ENCODE data around the gene PAX7.
"Not testable (repeated sequence)": the region's sequence is repeated elsewhere in the genome, so short reads cannot be mapped to it uniquely, and the experiment has no call there.

Gene PAX7

DNA sequence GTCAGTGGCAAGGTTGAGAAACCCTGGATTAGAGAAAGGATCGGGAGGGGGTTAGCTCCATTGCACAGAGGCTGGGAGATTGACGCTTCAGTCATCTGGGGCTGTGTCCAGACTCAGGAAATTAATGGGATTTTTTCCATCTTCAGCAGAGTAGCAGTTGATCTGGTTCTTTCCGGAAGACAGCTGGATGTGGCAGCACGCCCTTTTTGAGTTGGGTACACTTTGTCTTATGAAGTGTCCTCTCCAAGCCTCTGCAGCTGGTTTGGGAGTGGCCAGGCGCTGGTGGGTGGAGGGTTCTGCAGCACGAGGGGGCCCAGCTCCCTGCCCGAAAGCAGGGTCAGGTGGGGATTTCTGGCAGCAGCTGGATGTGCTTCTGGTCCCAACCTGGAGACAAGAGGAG lies 133.7 kb downstream of the PAX7 start:
- Histone ChIP-seq H3K27ac (ENCODE audit: low read depth, low read length) (no peak overlapping the region), H3K9me3 (ENCODE audit: insufficient read depth, low read length) (no peaks in the 10 kb centered on the region), H3K4me3 (ENCODE audit: insufficient read depth, low read length, poor library complexity, severe bottlenecking) (no peak overlapping the region), H3K27me3 (ENCODE audit: low read length) (no peaks in the 10 kb centered on the region), H3K79me2 (ENCODE audit: insufficient read depth, low read length) (no peaks in the 10 kb centered on the region), H3F3A (ENCODE audit: insufficient read depth) (no peaks in the 10 kb centered on the region), H4K20me1 (ENCODE audit: low read depth, low read length) (no peaks in the 10 kb centered on the region), H3K4me2 (ENCODE audit: low read depth, low read length, poor library complexity, severe bottlenecking) (no peak overlapping the region), H3K36me3 (ENCODE audit: low read length) (no peaks in the 10 kb centered on the region), H2AFZ (ENCODE audit: low read depth, low read length, severe bottlenecking) (no peak overlapping the region), H3K9ac (ENCODE audit: low read length) (no peak overlapping the region), H3K9me2 (replicated peaks; ENCODE audit: insufficient read depth, low read length) (no peaks in the 10 kb centered on the region)
- no peak for TF ChIP-seq EZH2phosphoT487 (conservative IDR thresholded peaks at IDR 0.05; ENCODE audit: low read length)
- TF ChIP-seq, protein P1, sequence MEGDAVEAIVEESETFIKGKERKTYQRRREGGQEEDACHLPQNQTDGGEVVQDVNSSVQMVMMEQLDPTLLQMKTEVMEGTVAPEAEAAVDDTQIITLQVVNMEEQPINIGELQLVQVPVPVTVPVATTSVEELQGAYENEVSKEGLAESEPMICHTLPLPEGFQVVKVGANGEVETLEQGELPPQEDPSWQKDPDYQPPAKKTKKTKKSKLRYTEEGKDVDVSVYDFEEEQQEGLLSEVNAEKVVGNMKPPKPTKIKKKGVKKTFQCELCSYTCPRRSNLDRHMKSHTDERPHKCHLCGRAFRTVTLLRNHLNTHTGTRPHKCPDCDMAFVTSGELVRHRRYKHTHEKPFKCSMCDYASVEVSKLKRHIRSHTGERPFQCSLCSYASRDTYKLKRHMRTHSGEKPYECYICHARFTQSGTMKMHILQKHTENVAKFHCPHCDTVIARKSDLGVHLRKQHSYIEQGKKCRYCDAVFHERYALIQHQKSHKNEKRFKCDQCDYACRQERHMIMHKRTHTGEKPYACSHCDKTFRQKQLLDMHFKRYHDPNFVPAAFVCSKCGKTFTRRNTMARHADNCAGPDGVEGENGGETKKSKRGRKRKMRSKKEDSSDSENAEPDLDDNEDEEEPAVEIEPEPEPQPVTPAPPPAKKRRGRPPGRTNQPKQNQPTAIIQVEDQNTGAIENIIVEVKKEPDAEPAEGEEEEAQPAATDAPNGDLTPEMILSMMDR (IDR thresholded peaks at IDR 0.05; ENCODE audit: insufficient read depth, low read length, poor library complexity, severe bottlenecking), result no peak

DNA sequence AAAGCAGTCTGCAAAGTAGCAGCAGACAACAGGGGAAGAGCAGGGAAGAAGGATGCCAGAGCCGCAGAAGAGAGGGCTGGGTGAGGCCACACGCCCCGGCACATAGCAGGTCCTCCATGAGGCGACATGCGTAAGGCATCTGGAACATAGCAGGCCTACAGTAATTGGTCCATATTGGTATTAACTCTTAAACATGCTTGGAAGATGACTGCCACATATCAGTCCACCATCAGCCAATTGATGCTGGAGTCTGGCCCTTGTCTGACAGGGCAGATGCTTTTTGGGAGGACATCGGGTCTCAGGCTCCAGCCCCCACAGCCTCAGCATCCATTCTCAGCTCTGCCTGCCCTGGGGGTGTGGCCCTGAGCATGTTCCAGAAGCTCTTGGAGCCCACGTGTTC lies 135.1 kb downstream of the PAX7 start:
- Histone ChIP-seq H3K9me3 (ENCODE audit: insufficient read depth, low read length) (no peaks in the 10 kb centered on the region), H3K36me3 (ENCODE audit: low read length) (no peaks in the 10 kb centered on the region), H3K4me2 (ENCODE audit: low read depth, low read length, poor library complexity, severe bottlenecking) (no peak overlapping the region), H3K27ac (ENCODE audit: low read depth, low read length) (no peak overlapping the region), H4K20me1 (ENCODE audit: low read depth, low read length) (no peaks in the 10 kb centered on the region), H3K79me2 (ENCODE audit: insufficient read depth, low read length) (no peaks in the 10 kb centered on the region), H3F3A (ENCODE audit: insufficient read depth) (no peaks in the 10 kb centered on the region), H3K4me3 (ENCODE audit: insufficient read depth, low read length, poor library complexity, severe bottlenecking) (no peak overlapping the region), H2AFZ (ENCODE audit: low read depth, low read length, severe bottlenecking) (no peak overlapping the region), H3K9ac (ENCODE audit: low read length) (no peak overlapping the region), H3K9me2 (replicated peaks; ENCODE audit: insufficient read depth, low read length) (no peaks in the 10 kb centered on the region), H3K27me3 (ENCODE audit: low read length) (no peaks in the 10 kb centered on the region)
- TF ChIP-seq EZH2phosphoT487 (conservative IDR thresholded peaks at IDR 0.05; ENCODE audit: low read length), result no peak
- TF ChIP-seq, protein P1 (IDR thresholded peaks at IDR 0.05; ENCODE audit: insufficient read depth, low read length, poor library complexity, severe bottlenecking), result no peak

DNA sequence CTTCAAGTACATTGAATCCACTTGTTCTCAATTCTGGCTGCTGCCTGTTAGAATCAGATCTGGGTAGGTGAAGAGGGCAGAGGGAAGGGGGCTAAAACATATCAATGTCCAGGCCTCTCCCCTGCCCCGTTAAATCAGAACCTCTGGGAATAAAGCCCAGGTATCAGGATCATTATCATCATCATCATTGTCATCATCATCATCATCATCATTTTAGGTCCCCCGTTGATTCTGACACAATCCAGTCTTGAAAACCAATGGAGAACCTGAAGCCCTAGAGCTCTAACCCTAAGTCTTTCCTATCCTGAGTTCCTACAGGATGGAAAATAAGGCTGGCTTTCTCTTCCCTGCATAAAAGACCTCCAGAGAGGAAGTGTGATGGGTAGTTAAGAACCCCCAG lies 135.7 kb downstream of the PAX7 start:
- H3K4me3 ChIP-seq (ENCODE audit: insufficient read depth, low read length, poor library complexity, severe bottlenecking), result no peak overlapping the region
- H3K9me3 ChIP-seq (ENCODE audit: insufficient read depth, low read length), result no peaks in the 10 kb centered on the region
- H3K27me3 ChIP-seq (ENCODE audit: low read length), result no peaks in the 10 kb centered on the region
- H3K9me2 ChIP-seq (replicated peaks; ENCODE audit: insufficient read depth, low read length), result no peaks in the 10 kb centered on the region
- H3K36me3 ChIP-seq (ENCODE audit: low read length), result no peaks in the 10 kb centered on the region
- TF ChIP-seq EZH2phosphoT487 (conservative IDR thresholded peaks at IDR 0.05; ENCODE audit: low read length), result no peak
- TF ChIP-seq, protein P1 (IDR thresholded peaks at IDR 0.05; ENCODE audit: insufficient read depth, low read length, poor library complexity, severe bottlenecking), result no peak
- no peaks in the 10 kb centered on the region for H3F3A ChIP-seq (ENCODE audit: insufficient read depth)
- H3K4me2 ChIP-seq (ENCODE audit: low read depth, low read length, poor library complexity, severe bottlenecking), result no peak overlapping the region
- H3K79me2 ChIP-seq (ENCODE audit: insufficient read depth, low read length), result no peaks in the 10 kb centered on the region
- no peaks in the 10 kb centered on the region for H4K20me1 ChIP-seq (ENCODE audit: low read depth, low read length)
- H3K27ac ChIP-seq (ENCODE audit: low read depth, low read length), result no peak overlapping the region
- H3K9ac ChIP-seq (ENCODE audit: low read length), result no peak overlapping the region
- no peak overlapping the region for H2AFZ ChIP-seq (ENCODE audit: low read depth, low read length, severe bottlenecking)

DNA sequence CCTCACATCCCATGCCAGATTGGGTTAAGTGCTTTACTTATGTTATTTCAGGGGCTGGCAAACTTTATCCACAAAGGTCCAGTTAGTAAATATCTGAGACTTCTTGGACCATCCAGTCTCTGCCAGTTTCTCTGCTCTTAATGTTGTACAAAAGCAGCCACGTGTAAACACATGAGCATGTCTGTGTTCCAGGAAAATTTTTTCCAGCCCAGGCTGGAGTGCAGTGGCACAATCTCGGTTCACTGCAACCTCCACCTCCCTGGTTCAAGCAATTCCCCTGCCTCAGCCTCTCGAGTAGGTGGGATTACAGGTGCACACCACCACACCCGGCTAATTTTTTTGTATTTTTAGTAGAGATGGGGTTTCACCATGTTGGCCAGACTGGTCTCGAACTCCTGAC lies 136.9 kb downstream of the PAX7 start:
- not testable (repeated sequence) for H3K4me2 ChIP-seq (ENCODE audit: low read depth, low read length, poor library complexity, severe bottlenecking); H2AFZ ChIP-seq (ENCODE audit: low read depth, low read length, severe bottlenecking); H3K27me3 ChIP-seq (ENCODE audit: low read length); H3K36me3 ChIP-seq (ENCODE audit: low read length); H3K9me2 ChIP-seq (replicated peaks; ENCODE audit: insufficient read depth, low read length); H3K27ac ChIP-seq (ENCODE audit: low read depth, low read length); H3K9me3 ChIP-seq (ENCODE audit: insufficient read depth, low read length); H4K20me1 ChIP-seq (ENCODE audit: low read depth, low read length); H3K4me3 ChIP-seq (ENCODE audit: insufficient read depth, low read length, poor library complexity, severe bottlenecking); H3K9ac ChIP-seq (ENCODE audit: low read length); H3F3A ChIP-seq (ENCODE audit: insufficient read depth); H3K79me2 ChIP-seq (ENCODE audit: insufficient read depth, low read length)
